Measurements from ENCODE around the gene FAF1. TPM values are rescaled to one million over a fixed set of nuclear protein-coding genes. Genes with fewer than 3 reads are reported as not detected.

The FAF1 gene
- total RNA-seq, 2 experiments from 2014 or later: 43.5 to 44.0 TPM

DNA sequence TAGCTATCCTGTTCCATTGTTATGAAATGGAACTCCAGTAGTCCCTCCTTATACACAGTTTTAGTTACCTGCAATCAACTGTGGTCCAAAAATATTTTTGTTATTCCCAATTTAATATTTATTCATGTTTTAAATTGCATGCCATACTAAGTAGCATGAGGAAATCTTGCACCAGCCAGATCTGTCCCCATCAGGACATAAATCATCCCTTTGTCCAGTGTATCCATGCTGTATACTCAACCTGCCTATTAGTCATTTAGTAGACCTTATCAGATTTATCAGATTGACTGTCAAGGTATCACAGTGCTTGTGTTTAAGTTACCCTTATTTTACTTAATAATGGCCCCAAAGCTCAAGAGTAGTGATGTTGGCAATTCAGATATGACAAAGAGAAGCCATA, 328.9 kb downstream of the FAF1 start:
- POLR2A ChIA-PET: no interaction called here
- intact Hi-C loops (cut with DNase I, micrococcal nuclease): no loop called here
- Mint-ChIP-seq H3K27ac (no peak overlapping the region), H3K4me3 (no peak overlapping the region), H3K4me1 (ENCODE audit: low read depth) (no peaks in the 10 kb centered on the region), H3K27me3 (no peaks in the 10 kb centered on the region), H3K36me3 (ENCODE audit: low read depth) (no peaks in the 10 kb centered on the region), H3K9me3 (no peaks in the 10 kb centered on the region)
- CTCF ChIA-PET: no interaction called here
- no peak overlapping the region for H3K27ac ChIP-seq (ENCODE audit: low read depth in 1 of 2, low read length in 2 of 2)
- no peaks in the 10 kb centered on the region for H3K9me3 ChIP-seq (ENCODE audit: control insufficient read depth in 1 of 2, insufficient read depth in 1 of 2, low read length in 2 of 2)
- no peak overlapping the region for H3K4me3 ChIP-seq (ENCODE audit: low read length)
- H3K36me3 ChIP-seq (ENCODE audit: insufficient read depth, low read length): no peaks in the 10 kb centered on the region
- H3K27me3 ChIP-seq (ENCODE audit: control insufficient read depth in 1 of 2, insufficient read depth in 2 of 2, low read length in 2 of 2): no peaks in the 10 kb centered on the region
- TF ChIP-seq, protein P1, sequence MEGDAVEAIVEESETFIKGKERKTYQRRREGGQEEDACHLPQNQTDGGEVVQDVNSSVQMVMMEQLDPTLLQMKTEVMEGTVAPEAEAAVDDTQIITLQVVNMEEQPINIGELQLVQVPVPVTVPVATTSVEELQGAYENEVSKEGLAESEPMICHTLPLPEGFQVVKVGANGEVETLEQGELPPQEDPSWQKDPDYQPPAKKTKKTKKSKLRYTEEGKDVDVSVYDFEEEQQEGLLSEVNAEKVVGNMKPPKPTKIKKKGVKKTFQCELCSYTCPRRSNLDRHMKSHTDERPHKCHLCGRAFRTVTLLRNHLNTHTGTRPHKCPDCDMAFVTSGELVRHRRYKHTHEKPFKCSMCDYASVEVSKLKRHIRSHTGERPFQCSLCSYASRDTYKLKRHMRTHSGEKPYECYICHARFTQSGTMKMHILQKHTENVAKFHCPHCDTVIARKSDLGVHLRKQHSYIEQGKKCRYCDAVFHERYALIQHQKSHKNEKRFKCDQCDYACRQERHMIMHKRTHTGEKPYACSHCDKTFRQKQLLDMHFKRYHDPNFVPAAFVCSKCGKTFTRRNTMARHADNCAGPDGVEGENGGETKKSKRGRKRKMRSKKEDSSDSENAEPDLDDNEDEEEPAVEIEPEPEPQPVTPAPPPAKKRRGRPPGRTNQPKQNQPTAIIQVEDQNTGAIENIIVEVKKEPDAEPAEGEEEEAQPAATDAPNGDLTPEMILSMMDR (IDR thresholded peaks at IDR 0.05): no peak
- DNase-seq: no peak
- no peaks in the 10 kb centered on the region for H3K4me1 ChIP-seq (ENCODE audit: insufficient read depth, low read length)
- no peak for ATAC-seq (ENCODE audit: poor library complexity)

DNA sequence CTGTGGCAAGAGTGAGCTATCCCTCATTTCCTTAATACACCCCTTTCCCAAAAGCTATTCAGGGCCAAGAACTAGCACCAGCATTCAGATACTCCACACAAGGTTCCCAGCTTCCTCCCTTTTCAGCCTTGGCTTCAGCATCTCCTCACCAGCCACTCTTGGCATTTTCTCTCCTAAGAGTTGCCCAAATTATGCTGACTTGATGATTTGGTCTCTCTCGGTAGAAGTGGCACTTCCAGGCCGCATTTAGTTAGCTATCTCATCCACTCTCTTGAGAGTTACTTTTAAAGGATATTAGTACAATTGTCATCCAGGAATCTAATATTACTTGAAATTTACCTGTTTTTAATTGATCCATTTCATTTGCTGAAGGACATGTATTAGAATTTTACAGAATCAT, 337.8 kb downstream of the FAF1 start:
- POLR2A ChIA-PET: no interaction called here
- H3K36me3 Mint-ChIP-seq (ENCODE audit: low read depth): peaks cover 29% of the 10 kb centered on the region
- Histone ChIP-seq H3K4me1 (ENCODE audit: insufficient read depth, low read length) (no peaks in the 10 kb centered on the region), H3K9me3 (ENCODE audit: control insufficient read depth in 1 of 2, insufficient read depth in 1 of 2, low read length in 2 of 2) (peaks cover 0 to 13% of the 10 kb centered on the region in 2 experiments), H3K27me3 (ENCODE audit: control insufficient read depth in 1 of 2, insufficient read depth in 2 of 2, low read length in 2 of 2) (no peaks in the 10 kb centered on the region), H3K36me3 (ENCODE audit: insufficient read depth, low read length) (no peaks in the 10 kb centered on the region), H3K27ac (ENCODE audit: low read depth in 1 of 2, low read length in 2 of 2) (no peak overlapping the region), H3K4me3 (ENCODE audit: low read length) (no peak overlapping the region)
- no peak overlapping the region for H3K4me3 Mint-ChIP-seq
- CTCF ChIA-PET: no interaction called here
- H3K4me1 Mint-ChIP-seq (ENCODE audit: low read depth): no peaks in the 10 kb centered on the region
- H3K27me3 Mint-ChIP-seq: no peaks in the 10 kb centered on the region
- ATAC-seq (ENCODE audit: poor library complexity): no peak
- no peak for DNase-seq
- peaks cover 6% of the 10 kb centered on the region for H3K9me3 Mint-ChIP-seq
- H3K27ac Mint-ChIP-seq: no peak overlapping the region
- intact Hi-C loops (cut with DNase I, micrococcal nuclease): no loop called here
- TF ChIP-seq, protein P1 (IDR thresholded peaks at IDR 0.05): no peak

- H3K36me3 ChIP-seq (ENCODE audit: insufficient read depth, low read length): no peaks in the 10 kb centered on the region
- ATAC-seq (ENCODE audit: poor library complexity) (no peak), DNase-seq (no peak)
- intact Hi-C loops (cut with DNase I, micrococcal nuclease): no loop called here
- H3K27me3 Mint-ChIP-seq: no peaks in the 10 kb centered on the region
- H3K4me1 Mint-ChIP-seq (ENCODE audit: low read depth): no peaks in the 10 kb centered on the region
- H3K4me3 ChIP-seq (ENCODE audit: low read length): no peak overlapping the region
- TF ChIP-seq, protein P1 (IDR thresholded peaks at IDR 0.05): no peak
- ChIA-PET POLR2A (no interaction called here), CTCF (no interaction called here)
- no peak overlapping the region for H3K27ac Mint-ChIP-seq
- peaks cover 0 to 13% of the 10 kb centered on the region in 2 experiments for H3K9me3 ChIP-seq (ENCODE audit: control insufficient read depth in 1 of 2, insufficient read depth in 1 of 2, low read length in 2 of 2)
- H3K9me3 Mint-ChIP-seq: peaks cover 12% of the 10 kb centered on the region
- H3K4me1 ChIP-seq (ENCODE audit: insufficient read depth, low read length): no peaks in the 10 kb centered on the region
- H3K4me3 Mint-ChIP-seq: no peak overlapping the region
- peaks cover 36% of the 10 kb centered on the region for H3K36me3 Mint-ChIP-seq (ENCODE audit: low read depth)
- no peaks in the 10 kb centered on the region for H3K27me3 ChIP-seq (ENCODE audit: control insufficient read depth in 1 of 2, insufficient read depth in 2 of 2, low read length in 2 of 2)
- H3K27ac ChIP-seq (ENCODE audit: low read depth in 1 of 2, low read length in 2 of 2): no peak overlapping the region
Observed at GRCh38 chr1:50620680-50621329, 339.3 kb downstream of the FAF1 start.
